ENCODE measurements around the gene PIK3R1. TPM values are rescaled to one million over a fixed set of nuclear protein-coding genes. Genes with fewer than 3 reads are reported as not detected.

PIK3R1 gene
- total and polyA plus RNA-seq, 2 of the 4 experiments (the other 2 are of a cell fraction), result 2.4 to 9.3 TPM

DNA sequence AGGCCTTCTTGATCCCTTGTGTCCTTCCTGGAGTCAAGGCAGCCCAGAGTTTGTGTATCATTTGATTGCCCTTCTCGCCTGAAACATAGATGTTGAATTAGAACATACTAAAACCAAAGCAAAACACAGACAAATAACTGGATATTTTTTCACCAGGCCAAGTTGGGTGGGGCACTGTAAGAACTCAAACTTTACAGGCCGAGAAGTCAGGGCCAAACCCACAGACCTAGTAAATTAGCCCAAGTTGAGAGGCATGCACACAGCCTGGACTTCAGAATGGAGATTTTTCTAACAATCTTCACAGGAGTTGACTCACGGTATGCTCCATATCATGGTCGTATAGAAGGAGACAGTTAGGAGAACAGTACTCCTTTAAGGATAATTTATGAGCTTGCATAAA is 121.7 kb downstream of the PIK3R1 start:
- Histone ChIP-seq H2AK9ac (replicated peaks; ENCODE audit: low read depth, low read length, poor library complexity) (no peak overlapping the region), H2BK5ac (ENCODE audit: low read depth, low read length, poor library complexity, severe bottlenecking) (no peak overlapping the region), H3K79me1 (ENCODE audit: low read depth in 1 of 2, low read length in 2 of 2) (no peaks in the 10 kb centered on the region), H3K23ac (ENCODE audit: low read depth, low read length) (no peak overlapping the region), H3K4ac (ENCODE audit: low read depth, low read length) (no peak overlapping the region), H2AK5ac (ENCODE audit: low read depth, low read length) (no peak overlapping the region), H4K8ac (ENCODE audit: low read depth in 2 of 2, low read length in 2 of 2) (no peak overlapping the region), H3K14ac (replicated peaks; ENCODE audit: low read depth, low read length) (no peak overlapping the region), H3K9me3 (ENCODE audit: control insufficient read depth, insufficient read depth, low read length) (no peaks in the 10 kb centered on the region), H3K27me3 (ENCODE audit: control insufficient read depth, insufficient read depth, low read length) (no peaks in the 10 kb centered on the region; the same call in 1 of the 2 replicates), H3K27ac (ENCODE audit: insufficient read depth, low read length) (no peak overlapping the region), H3K4me2 (ENCODE audit: low read depth, low read length) (no peak overlapping the region), H3K4me1 (ENCODE audit: control insufficient read depth, insufficient read depth, low read length) (peaks cover 2% of the 10 kb centered on the region), H2BK120ac (ENCODE audit: low read depth, low read length) (no peak overlapping the region), H4K20me1 (ENCODE audit: insufficient read depth, low read length) (no peaks in the 10 kb centered on the region), H3K18ac (ENCODE audit: low read depth, low read length) (no peak overlapping the region), H3K9me1 (ENCODE audit: insufficient read depth, low read length) (peaks cover 4% of the 10 kb centered on the region), H4K5ac (ENCODE audit: low read depth, low read length) (no peak overlapping the region), H3K9ac (ENCODE audit: low read depth, low read length) (no peak overlapping the region), H4K91ac (ENCODE audit: insufficient read depth, low read depth, low read length) (no peak overlapping the region), H2BK15ac (ENCODE audit: low read depth, low read length) (no peak overlapping the region), H3K36me3 (ENCODE audit: control insufficient read depth, insufficient read depth, low read length) (no peaks in the 10 kb centered on the region), H2BK20ac (ENCODE audit: low read depth, low read length) (no peak overlapping the region), H3K56ac (ENCODE audit: extremely low read depth, insufficient read depth, low read length) (no peak overlapping the region), H3K4me3 (ENCODE audit: insufficient read depth, low read depth, low read length) (no peak overlapping the region), H2AFZ (replicated peaks; ENCODE audit: low read length, poor library complexity) (no peak overlapping the region)
- in situ Hi-C loops (cut with MboI; ENCODE audit: low sequenced_read_pairs) (no loop called here), dilution Hi-C loops (cut with HindIII; ENCODE audit: low sequenced_read_pairs, unreplicated experiment) (no loop called here), intact Hi-C loops (cut with micrococcal nuclease) (loop anchor here (5.0 kb wide), 1 partner anchor 40 kb away; no protein-coding TSS in a partner anchor)
- POLR2A ChIA-PET (ENCODE audit: unreplicated experiment), result no interaction called here
- WGBS, 2 experiments (ENCODE audit: extremely low coverage in 2 of 2, insufficient read length in 1 of 2), result no CpG with 5 or more reads among the region's 4 CpGs
- no peak for ATAC-seq (ENCODE audit: low read depth)
- no peak for TF ChIP-seq CTCF (conservative IDR thresholded peaks at IDR 0.05; ENCODE audit: low read depth, low read length)
- TF ChIP-seq NFE2L2 (IDR thresholded peaks at IDR 0.05; ENCODE audit: low read depth, low read length), result no peak
- no peak for TF ChIP-seq FOS (IDR thresholded peaks at IDR 0.05; ENCODE audit: low read depth, low read length)
- no peak for TF ChIP-seq POLR2A (IDR thresholded peaks at IDR 0.05; ENCODE audit: low read depth, low read length)
- BruUV-seq (replicated peaks), result no TSS peak
- CTCF ChIA-PET, result no interaction called here
- DNase-seq, result no peak
